ENCODE measurements around the gene GSPT1. TPM values are rescaled to one million over a fixed set of nuclear protein-coding genes. Genes with fewer than 3 reads are reported as not detected.

GSPT1 gene
- total RNA-seq, 5 donors from 2014 or later (not counting 1 experiment from before 2014, with no cell fraction given), result 84.2 to 166 (median 92.5) TPM

- Mint-ChIP-seq H3K36me3 (peaks cover 39% of the 10 kb centered on the region), H3K4me3 (no peak overlapping the region), H3K27me3 (no peaks in the 10 kb centered on the region), H3K27ac (no peak overlapping the region), H3K4me1 (no peaks in the 10 kb centered on the region), H3K9me3 (no peaks in the 10 kb centered on the region)
- no peaks in the 10 kb centered on the region for H3K27me3 ChIP-seq (replicated peaks in 1 of 2; ENCODE audit: control insufficient read depth in 2 of 2, extremely low read depth in 1 of 2, insufficient read depth in 2 of 2, low read length in 1 of 2)
- ChIA-PET POLR2A (interaction anchor here in 1 of 2 donors (0.5 kb wide), 1 partner anchor 22 kb away, joined by 6 read pairs; no protein-coding TSS in a partner anchor), CTCF (interaction anchor here in 1 of 2 donors (0.7 kb wide), 1 partner anchor 11 kb away, joined by 4 read pairs; no protein-coding TSS in a partner anchor)
- WGBS (ENCODE audit: insufficient coverage), result 100% methylated on average over 2 of the region's 6 CpGs
- no peaks in the 10 kb centered on the region for H3K4me1 ChIP-seq (ENCODE audit: control insufficient read depth in 1 of 2, extremely low read depth in 1 of 2, insufficient read depth in 2 of 2, low read length in 2 of 2)
- H3K4me3 ChIP-seq (ENCODE audit: control insufficient read depth in 1 of 2, extremely low read depth in 1 of 2, low read length in 1 of 2), result no peak overlapping the region
- peaks cover 9 to 72% of the 10 kb centered on the region in 2 donors for H3K36me3 ChIP-seq (ENCODE audit: control insufficient read depth in 2 of 2, extremely low read depth in 1 of 2, insufficient read depth in 1 of 2, low read length in 1 of 2)
- ATAC-seq (replicated peaks in 1 of 4) (no peak), DNase-seq (no peak)
- H3K9me3 ChIP-seq, result no peaks in the 10 kb centered on the region
- no peak overlapping the region for H3K27ac ChIP-seq (ENCODE audit: low read length)
These were observed 28.9 kb downstream of the GSPT1 start for GRCh38 chr16:11886881-11887280.

- H3K27ac ChIP-seq (ENCODE audit: low read length), result no peak overlapping the region
- Mint-ChIP-seq H3K27me3 (no peaks in the 10 kb centered on the region), H3K4me3 (no peak overlapping the region), H3K27ac (no peak overlapping the region), H3K4me1 (no peaks in the 10 kb centered on the region), H3K36me3 (peaks cover 52% of the 10 kb centered on the region), H3K9me3 (no peaks in the 10 kb centered on the region)
- H3K27me3 ChIP-seq (replicated peaks in 1 of 2; ENCODE audit: control insufficient read depth in 2 of 2, extremely low read depth in 1 of 2, insufficient read depth in 2 of 2, low read length in 1 of 2), result no peaks in the 10 kb centered on the region
- POLR2A ChIA-PET, result interaction anchor here (0.6 to 0.8 kb wide), 4 partner anchors 11 to 613 kb away, joined by 3 to 6 read pairs (median 4); no protein-coding TSS in a partner anchor
- WGBS (ENCODE audit: insufficient coverage), result no CpG with 5 or more reads among the region's 5 CpGs
- CTCF ChIA-PET, result interaction anchor here (0.7 kb wide), 2 partner anchors 11 to 910 kb away, joined by 3 to 4 read pairs; no protein-coding TSS in a partner anchor
- DNase-seq, result no peak
- no peak overlapping the region for H3K4me3 ChIP-seq (ENCODE audit: control insufficient read depth in 1 of 2, extremely low read depth in 1 of 2, low read length in 1 of 2)
- no peaks in the 10 kb centered on the region for H3K9me3 ChIP-seq
- ATAC-seq (replicated peaks in 1 of 4), result no peak
- no peaks in the 10 kb centered on the region for H3K4me1 ChIP-seq (ENCODE audit: control insufficient read depth in 1 of 2, extremely low read depth in 1 of 2, insufficient read depth in 2 of 2, low read length in 2 of 2)
- peaks cover 12 to 73% of the 10 kb centered on the region in 2 donors for H3K36me3 ChIP-seq (ENCODE audit: control insufficient read depth in 2 of 2, extremely low read depth in 1 of 2, insufficient read depth in 1 of 2, low read length in 1 of 2)
These were observed 31.7 kb downstream of the GSPT1 start for GRCh38 chr16:11884035-11884434.

- Histone ChIP-seq H3K4me1 (ENCODE audit: control insufficient read depth in 1 of 2, extremely low read depth in 1 of 2, insufficient read depth in 2 of 2, low read length in 2 of 2) (no peaks in the 10 kb centered on the region), H3K4me3 (ENCODE audit: control insufficient read depth in 1 of 2, extremely low read depth in 1 of 2, low read length in 1 of 2) (no peak overlapping the region), H3K9me3 (no peaks in the 10 kb centered on the region), H3K27me3 (replicated peaks in 1 of 2; ENCODE audit: control insufficient read depth in 2 of 2, extremely low read depth in 1 of 2, insufficient read depth in 2 of 2, low read length in 1 of 2) (no peaks in the 10 kb centered on the region), H3K36me3 (ENCODE audit: control insufficient read depth in 2 of 2, extremely low read depth in 1 of 2, insufficient read depth in 1 of 2, low read length in 1 of 2) (peaks cover 8 to 74% of the 10 kb centered on the region in 2 donors), H3K27ac (ENCODE audit: low read length) (no peak overlapping the region)
- WGBS (ENCODE audit: insufficient coverage), result 60% methylated on average over 1 of the region's 5 CpGs
- ATAC-seq (replicated peaks in 1 of 4), result no peak
- H3K4me1 Mint-ChIP-seq, result no peaks in the 10 kb centered on the region
- H3K36me3 Mint-ChIP-seq, result peaks cover 44% of the 10 kb centered on the region
- ChIA-PET CTCF (no interaction called here), POLR2A (no interaction called here)
- no peaks in the 10 kb centered on the region for H3K27me3 Mint-ChIP-seq
- no peaks in the 10 kb centered on the region for H3K9me3 Mint-ChIP-seq
- no peak overlapping the region for H3K27ac Mint-ChIP-seq
- no peak overlapping the region for H3K4me3 Mint-ChIP-seq
- no peak for DNase-seq
These were observed 35.7 kb downstream of the GSPT1 start for GRCh38 chr16:11880007-11880406.

- H3K4me1 ChIP-seq (ENCODE audit: control insufficient read depth in 1 of 2, extremely low read depth in 1 of 2, insufficient read depth in 2 of 2, low read length in 2 of 2), result no peaks in the 10 kb centered on the region
- CTCF ChIA-PET, result no interaction called here
- no peak for ATAC-seq (replicated peaks in 1 of 4)
- no peak overlapping the region for H3K4me3 ChIP-seq (ENCODE audit: control insufficient read depth in 1 of 2, extremely low read depth in 1 of 2, low read length in 1 of 2)
- DNase-seq, result no peak
- peaks cover 44% of the 10 kb centered on the region for H3K36me3 Mint-ChIP-seq
- no peak overlapping the region for H3K27ac Mint-ChIP-seq
- no peaks in the 10 kb centered on the region for H3K27me3 ChIP-seq (replicated peaks in 1 of 2; ENCODE audit: control insufficient read depth in 2 of 2, extremely low read depth in 1 of 2, insufficient read depth in 2 of 2, low read length in 1 of 2)
- H3K36me3 ChIP-seq (ENCODE audit: control insufficient read depth in 2 of 2, extremely low read depth in 1 of 2, insufficient read depth in 1 of 2, low read length in 1 of 2), result peaks cover 8 to 73% of the 10 kb centered on the region in 2 donors
- no peaks in the 10 kb centered on the region for H3K9me3 ChIP-seq
- POLR2A ChIA-PET, result no interaction called here
- H3K27me3 Mint-ChIP-seq, result no peaks in the 10 kb centered on the region
- H3K4me1 Mint-ChIP-seq, result no peaks in the 10 kb centered on the region
- H3K9me3 Mint-ChIP-seq, result no peaks in the 10 kb centered on the region
- H3K27ac ChIP-seq (ENCODE audit: low read length), result no peak overlapping the region
- WGBS (ENCODE audit: insufficient coverage), result no CpG with 5 or more reads among the region's 5 CpGs
- H3K4me3 Mint-ChIP-seq, result no peak overlapping the region
These were observed 38.4 kb downstream of the GSPT1 start for GRCh38 chr16:11877374-11877773.

- no peak overlapping the region for H3K27ac ChIP-seq (ENCODE audit: low read length)
- Mint-ChIP-seq H3K36me3 (peaks cover 39% of the 10 kb centered on the region), H3K27me3 (no peaks in the 10 kb centered on the region), H3K27ac (peak overlapping the region in 1 of 2 donors; percentile 39), H3K4me3 (no peak overlapping the region), H3K4me1 (no peaks in the 10 kb centered on the region), H3K9me3 (no peaks in the 10 kb centered on the region)
- no peaks in the 10 kb centered on the region for H3K4me1 ChIP-seq (ENCODE audit: control insufficient read depth in 1 of 2, extremely low read depth in 1 of 2, insufficient read depth in 2 of 2, low read length in 2 of 2)
- peaks cover 8 to 67% of the 10 kb centered on the region in 2 donors for H3K36me3 ChIP-seq (ENCODE audit: control insufficient read depth in 2 of 2, extremely low read depth in 1 of 2, insufficient read depth in 1 of 2, low read length in 1 of 2)
- ChIA-PET CTCF (no interaction called here), POLR2A (interaction anchor here in 1 of 2 donors (0.6 to 0.9 kb wide), 3 partner anchors 9 to 79 kb away, joined by 3 read pairs; no protein-coding TSS in a partner anchor)
- WGBS (ENCODE audit: insufficient coverage), result 100% methylated on average over 3 of the region's 12 CpGs
- no peak for ATAC-seq (replicated peaks in 1 of 4)
- H3K9me3 ChIP-seq, result no peaks in the 10 kb centered on the region
- no peak overlapping the region for H3K4me3 ChIP-seq (ENCODE audit: control insufficient read depth in 1 of 2, extremely low read depth in 1 of 2, low read length in 1 of 2)
- no peaks in the 10 kb centered on the region for H3K27me3 ChIP-seq (replicated peaks in 1 of 2; ENCODE audit: control insufficient read depth in 2 of 2, extremely low read depth in 1 of 2, insufficient read depth in 2 of 2, low read length in 1 of 2)
- no peak for DNase-seq
These were observed 39.5 kb downstream of the GSPT1 start for GRCh38 chr16:11876306-11876705.

GRCh38 chr16:11875721-11876120 is 40.0 kb downstream of the GSPT1 start:
- no peak overlapping the region for H3K4me3 Mint-ChIP-seq
- DNase-seq, result no peak
- peaks cover 33% of the 10 kb centered on the region for H3K36me3 Mint-ChIP-seq
- WGBS (ENCODE audit: insufficient coverage), result 100% methylated on average over 2 of the region's 5 CpGs
- H3K4me1 ChIP-seq (ENCODE audit: control insufficient read depth in 1 of 2, extremely low read depth in 1 of 2, insufficient read depth in 2 of 2, low read length in 2 of 2), result no peaks in the 10 kb centered on the region
- CTCF ChIA-PET, result interaction anchor here in 1 of 2 donors (0.6 kb wide), 2 partner anchors 11 to 15 kb away, joined by 3 to 4 read pairs; no protein-coding TSS in a partner anchor
- ATAC-seq (replicated peaks in 1 of 4), result no peak
- no peak overlapping the region for H3K27ac Mint-ChIP-seq
- no peaks in the 10 kb centered on the region for H3K27me3 ChIP-seq (replicated peaks in 1 of 2; ENCODE audit: control insufficient read depth in 2 of 2, extremely low read depth in 1 of 2, insufficient read depth in 2 of 2, low read length in 1 of 2)
- H3K27me3 Mint-ChIP-seq, result no peaks in the 10 kb centered on the region
- peaks cover 5 to 63% of the 10 kb centered on the region in 2 donors for H3K36me3 ChIP-seq (ENCODE audit: control insufficient read depth in 2 of 2, extremely low read depth in 1 of 2, insufficient read depth in 1 of 2, low read length in 1 of 2)
- H3K4me3 ChIP-seq (ENCODE audit: control insufficient read depth in 1 of 2, extremely low read depth in 1 of 2, low read length in 1 of 2), result no peak overlapping the region
- no peak overlapping the region for H3K27ac ChIP-seq (ENCODE audit: low read length)
- H3K4me1 Mint-ChIP-seq, result no peaks in the 10 kb centered on the region
- H3K9me3 Mint-ChIP-seq, result no peaks in the 10 kb centered on the region
- H3K9me3 ChIP-seq, result no peaks in the 10 kb centered on the region
- POLR2A ChIA-PET, result interaction anchor here in 1 of 2 donors (0.6 to 0.8 kb wide), 2 partner anchors 9 to 10 kb away, joined by 3 to 4 read pairs; no protein-coding TSS in a partner anchor

All from T-cell (primary cell).